BJ (cell line): ENCODE measurements around the gene RGS18. TPM values are rescaled to one million over a fixed set of nuclear protein-coding genes. Genes with fewer than 3 reads are reported as not detected.

Experiments
- CTCF ChIA-PET: fragments of 350-600 bp; formaldehyde crosslinking; extraction: SDS; loops from one replicate; lab custom pipeline; 2021; ENCODE audit warnings: antibody characterized with exemption, inconsistent platforms; lab: Yijun Ruan, JAX
- POLR2A ChIA-PET: fragments of 300-600 bp; sonication (Branson Sonifier 250); formaldehyde crosslinking; extraction: SDS; loops from one replicate; lab custom pipeline; 2021; ENCODE audit warnings: antibody characterized with exemption; lab: Charles Lee
- DNase-seq: peaks from one replicate; pipeline ENCODE4 v3.0.0-alpha.2; 2011; ENCODE audit warnings: low read depth
- H3K27me3 ChIP-seq: 2 replicates; pipeline ENCODE4 v1.6.0; 2011; ENCODE audit warnings: low read length; ENCODE audit not compliant: control insufficient read depth, insufficient read depth
- H3K36me3 ChIP-seq: 2 replicates; pipeline ENCODE4 v1.5.1; 2011; ENCODE audit warnings: low read length; ENCODE audit not compliant: control insufficient read depth, insufficient read depth
- H3K4me3 ChIP-seq: 2 replicates; pipeline ENCODE4 v1.5.1; 2011; ENCODE audit warnings: low read depth, mild to moderate bottlenecking, control low read depth, low read length
- CTCF ChIP-seq: IDR thresholded peaks from 2 replicates; pipeline ENCODE4 v1.5.1; 2011; ENCODE audit warnings: low read depth, mild to moderate bottlenecking, control low read depth, inconsistent platforms, low read length, moderate library complexity; ENCODE audit not compliant: insufficient read depth
- polyA plus RNA-seq: library from polyadenylated mRNA; depleted of rRNA; stranded (reverse); fragments of >200 nt; gene quantifications from 2 replicates; pipeline ENCODE4 v1.2.3, GENCODE V29; 2011

RGS18 gene
- polyA plus RNA-seq, 1 experiment = not detected

- H3K27me3 ChIP-seq = no peaks in the 10 kb centered on the region
- ChIA-PET POLR2A (no interaction called here), CTCF (no interaction called here)
- no peak for TF ChIP-seq CTCF
- no peaks in the 10 kb centered on the region for H3K36me3 ChIP-seq
- no peak overlapping the region for H3K4me3 ChIP-seq
- DNase-seq = no peak
Observed at GRCh38 chr1:192168964-192169363, 10.7 kb downstream of the RGS18 start.

- ChIA-PET POLR2A (no interaction called here), CTCF (no interaction called here)
- no peak for DNase-seq
- Histone ChIP-seq H3K4me3 (no peak overlapping the region), H3K27me3 (no peaks in the 10 kb centered on the region), H3K36me3 (no peaks in the 10 kb centered on the region)
- no peak for TF ChIP-seq CTCF
Observed at GRCh38 chr1:192170196-192170984, 12.1 kb downstream of the RGS18 start.

GRCh38 chr1:192171123-192171522 is 12.9 kb downstream of the RGS18 start:
- Histone ChIP-seq H3K4me3 (no peak overlapping the region), H3K27me3 (no peaks in the 10 kb centered on the region), H3K36me3 (no peaks in the 10 kb centered on the region)
- no peak for DNase-seq
- no peak for TF ChIP-seq CTCF
- ChIA-PET POLR2A (no interaction called here), CTCF (interaction anchor here (0.5 kb wide), 1 partner anchor 239 kb away, joined by 3 read pairs; no protein-coding TSS in a partner anchor)

GRCh38 chr1:192175971-192176370 is 17.7 kb downstream of the RGS18 start:
- no peak for DNase-seq
- TF ChIP-seq CTCF = no peak
- CTCF ChIA-PET = no interaction called here

GRCh38 chr1:192183788-192184187 is 25.5 kb downstream of the RGS18 start:
- Histone ChIP-seq H3K4me3 (no peak overlapping the region), H3K27me3 (no peaks in the 10 kb centered on the region), H3K36me3 (no peaks in the 10 kb centered on the region)
- POLR2A ChIA-PET = no interaction called here
- TF ChIP-seq CTCF = no peak
- CTCF ChIA-PET = no interaction called here
- DNase-seq = no peak

More at GRCh38 chr1:192175971-192176370, 17.7 kb downstream of the RGS18 start:
- POLR2A ChIA-PET = no interaction called here
- H3K4me3 ChIP-seq = no peak overlapping the region
- H3K27me3 ChIP-seq = no peaks in the 10 kb centered on the region
- H3K36me3 ChIP-seq = no peaks in the 10 kb centered on the region
